SK-N-SH (cell line): Measurements from ENCODE around the gene VAMP1.

Experiments used
- CHD2 ChIP-seq: fragments of 150-350 bp; IDR thresholded peaks from 2 replicates; pipeline ENCODE4 v1.6.1; 2018; ENCODE audit warnings: low read length; ENCODE audit not compliant: partially characterized antibody
- CTCF ChIP-seq: fragments of 200-600 bp; sonication (generic); IDR thresholded peaks from 2 replicates; pipeline ENCODE4 v1.6.1; 2017; ENCODE audit warnings: antibody characterized with exemption, mild to moderate bottlenecking, moderate library complexity
- EP300 ChIP-seq, 2 experiments: IDR thresholded peaks; 2 replicates each; pipeline versions ENCODE4 v1.4.0 to v1.6.1; 2012; ENCODE audit warnings: borderline replicate concordance in 1 of 2, low read depth in 1 of 2, low read length in 1 of 2
- EZH2phosphoT487 ChIP-seq: fragments of 200-600 bp; sonication (generic); IDR thresholded peaks from 2 replicates; pipeline ENCODE4 v1.6.1; 2017; ENCODE audit warnings: low read depth, mixed run types, mild to moderate bottlenecking, antibody characterized with exemption, moderate library complexity, borderline replicate concordance
- JUND ChIP-seq: IDR thresholded peaks from 2 replicates; pipeline ENCODE4 v1.4.0; 2012
- NRF1 ChIP-seq: IDR thresholded peaks from 2 replicates; pipeline ENCODE4 v1.6.1; 2012; ENCODE audit warnings: low read depth, mild to moderate bottlenecking, low read length

- no peak for TF ChIP-seq CTCF
- TF ChIP-seq EP300 (IDR thresholded peaks at IDR 0.05; ENCODE audit: borderline replicate concordance in 1 of 2, low read depth in 1 of 2, low read length in 1 of 2): no peak
- TF ChIP-seq EZH2phosphoT487: no peak
- TF ChIP-seq NRF1: no peak
- TF ChIP-seq CHD2: no peak
- no peak for TF ChIP-seq JUND
These were observed 11.5 kb downstream of the VAMP1 start for GRCh38 chr12:6459004-6459337.
